ENCODE data around the gene TRAK2.
"Not testable (repeated sequence)": the region's sequence is repeated elsewhere in the genome, so short reads cannot be mapped to it uniquely, and the experiment has no call there.

TRAK2 gene

DNA sequence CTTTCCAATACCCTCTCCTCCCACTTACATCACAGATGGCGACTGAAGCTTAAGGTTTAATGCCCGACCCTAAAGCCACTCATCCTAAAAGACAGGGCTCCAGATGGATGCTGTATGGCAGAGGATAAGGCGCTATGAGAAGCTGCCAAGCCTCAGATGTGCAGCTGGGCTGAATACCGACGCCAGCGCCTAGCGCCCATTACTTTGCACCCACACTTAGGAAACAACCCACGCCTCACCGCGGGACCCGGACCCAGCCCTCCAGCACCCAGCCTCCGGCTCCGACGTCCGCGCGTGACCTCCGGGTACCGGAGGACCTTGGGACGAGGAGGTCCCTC, 335 bp downstream of the TRAK2 start:
- DNase-seq = no peak

DNA sequence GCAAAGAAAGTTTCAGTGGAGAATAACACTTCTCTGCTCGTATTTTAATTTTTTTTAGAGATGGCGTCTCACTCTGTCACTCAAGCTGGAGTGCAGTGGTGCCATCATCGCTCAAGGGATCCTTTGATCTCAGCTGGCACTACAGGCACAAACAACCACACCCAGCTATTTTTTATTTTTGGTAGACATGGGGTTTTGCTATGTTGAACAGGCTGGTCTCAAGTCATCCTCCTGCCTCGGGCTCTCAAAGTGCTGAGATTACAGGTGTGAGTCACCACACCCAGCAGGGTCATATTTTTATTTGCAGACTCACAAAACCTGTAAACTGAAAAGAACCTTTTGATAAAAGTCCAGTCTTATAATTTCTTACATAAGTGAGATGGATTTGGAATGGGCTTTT, 2.6 kb downstream of the TRAK2 start:
- no peak for DNase-seq

- DNase-seq = no peak
These were observed 3.2 kb downstream of the TRAK2 start for GRCh38 chr2:201448061-201448460.

- no peak for DNase-seq
These were observed 4.2 kb downstream of the TRAK2 start for GRCh38 chr2:201447086-201447485.

DNA sequence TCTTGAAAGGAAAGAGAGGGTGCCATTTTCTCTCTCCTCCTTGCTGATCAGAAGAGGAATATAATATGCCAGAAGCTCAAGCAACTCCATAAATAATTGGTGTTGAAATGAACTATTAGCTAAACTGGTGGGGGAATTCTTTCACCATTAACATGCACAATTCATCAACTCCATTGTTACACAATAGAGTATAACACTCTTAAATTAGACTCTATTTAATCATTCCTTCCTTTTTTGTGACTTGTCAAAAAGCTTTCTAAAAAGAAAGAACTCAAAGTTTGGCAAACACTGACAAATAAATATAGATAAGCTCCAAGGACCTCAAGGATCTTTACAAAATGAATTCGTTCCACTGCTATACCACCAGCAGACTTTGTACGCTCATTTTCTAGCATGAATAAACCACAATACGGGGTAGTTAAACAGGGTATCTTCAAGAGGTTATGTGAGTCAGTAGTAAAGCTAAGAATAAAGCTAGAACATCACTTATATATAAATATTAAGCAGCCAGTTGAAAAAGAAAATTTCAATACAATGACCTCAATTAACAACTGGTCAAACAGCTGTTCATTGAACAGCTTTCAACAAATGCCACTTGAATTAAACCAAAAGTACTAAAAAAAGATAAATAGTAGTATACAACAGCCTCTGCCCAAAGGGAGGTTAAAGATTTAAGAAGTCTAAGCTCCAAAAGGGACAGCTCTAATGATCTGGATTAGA, 6.4 kb downstream of the TRAK2 start:
- no peak for DNase-seq

- no peak for DNase-seq
These were observed 9.8 kb downstream of the TRAK2 start for GRCh38 chr2:201441409-201441808.

DNA sequence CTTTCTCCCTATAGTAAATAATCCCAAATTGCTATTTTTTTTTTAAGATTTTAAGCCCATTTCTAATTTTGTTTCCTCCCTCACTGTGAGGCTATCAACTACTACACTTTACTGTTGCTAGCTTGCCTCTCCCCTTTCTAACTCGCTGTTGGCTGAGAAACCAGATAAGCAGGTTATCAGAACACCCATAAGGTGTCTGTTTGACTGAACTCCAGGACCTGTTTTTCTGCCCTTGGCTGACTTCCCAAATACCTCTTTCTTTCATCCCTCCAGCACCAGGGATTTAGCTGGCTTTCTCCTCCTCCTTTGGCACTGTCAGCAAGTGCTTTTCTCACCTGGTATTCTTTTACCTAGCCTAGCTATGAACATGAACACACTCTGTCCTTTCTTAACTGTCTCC, 11.1 kb downstream of the TRAK2 start:
- DNase-seq = no peak

- DNase-seq = not testable (repeated sequence)
These were observed 11.8 kb downstream of the TRAK2 start for GRCh38 chr2:201439336-201439922.

DNA sequence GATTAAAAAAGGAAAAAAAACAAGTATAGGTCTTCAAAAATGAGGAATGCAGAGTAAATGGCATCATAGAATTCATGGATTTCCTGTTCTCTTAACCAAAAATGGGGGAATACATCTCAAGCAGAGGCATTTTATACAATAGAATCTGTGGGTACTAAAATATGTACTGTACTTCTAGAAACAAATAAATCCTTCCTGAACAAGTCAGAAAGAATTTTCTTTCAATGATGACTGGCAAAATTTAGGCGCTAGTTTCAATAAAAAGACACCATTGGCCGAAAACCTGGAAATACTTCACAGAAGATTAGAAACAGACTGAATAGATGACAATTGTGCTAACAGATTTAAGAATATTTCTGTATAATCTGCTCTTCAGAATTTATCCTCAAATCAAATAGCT, 15.1 kb downstream of the TRAK2 start:
- no peak for DNase-seq

GRCh38 chr2:201433394-201433995, 17.8 kb downstream of the TRAK2 start:
- no peak for DNase-seq

DNA sequence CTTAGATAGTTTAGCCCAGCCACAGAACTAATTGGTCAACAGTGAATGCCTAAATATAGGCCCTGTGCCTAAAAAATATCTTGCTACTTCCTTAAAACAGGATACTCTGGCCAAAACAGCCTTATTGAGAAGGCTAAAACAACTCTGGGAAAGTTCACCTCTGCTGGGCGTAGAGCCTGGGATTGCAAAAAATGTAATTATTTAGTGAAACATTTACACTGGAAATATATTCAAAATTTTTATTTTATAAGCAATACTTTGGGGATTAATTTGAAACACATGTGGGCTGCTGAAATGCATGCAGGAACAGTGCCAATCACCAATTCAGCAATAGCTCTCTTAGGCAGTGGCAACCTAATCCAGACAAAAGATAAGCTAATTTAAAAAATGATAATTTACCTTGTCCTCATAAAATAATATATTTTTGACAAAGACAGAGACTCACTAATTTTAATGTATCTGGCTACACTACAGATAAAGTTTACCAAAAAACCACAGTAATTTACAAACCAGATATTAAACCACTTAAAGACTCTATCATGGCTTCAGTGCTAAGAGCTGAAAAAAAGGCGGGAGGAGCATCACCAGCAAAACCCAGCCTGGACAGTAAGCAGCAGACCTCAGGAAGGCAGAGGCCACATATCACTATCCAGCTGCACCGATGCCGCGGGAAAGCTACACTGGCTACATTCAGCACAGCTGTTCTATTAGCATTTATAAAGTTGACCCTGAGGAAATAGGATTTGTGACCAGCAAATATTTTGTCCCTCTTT, 18.5 kb downstream of the TRAK2 start:
- DNase-seq = no peak

- DNase-seq = no peak
These were observed 19.1 kb downstream of the TRAK2 start for GRCh38 chr2:201432038-201432620.

- no peak for DNase-seq
These were observed 20.4 kb downstream of the TRAK2 start for GRCh38 chr2:201430839-201431238.

DNA sequence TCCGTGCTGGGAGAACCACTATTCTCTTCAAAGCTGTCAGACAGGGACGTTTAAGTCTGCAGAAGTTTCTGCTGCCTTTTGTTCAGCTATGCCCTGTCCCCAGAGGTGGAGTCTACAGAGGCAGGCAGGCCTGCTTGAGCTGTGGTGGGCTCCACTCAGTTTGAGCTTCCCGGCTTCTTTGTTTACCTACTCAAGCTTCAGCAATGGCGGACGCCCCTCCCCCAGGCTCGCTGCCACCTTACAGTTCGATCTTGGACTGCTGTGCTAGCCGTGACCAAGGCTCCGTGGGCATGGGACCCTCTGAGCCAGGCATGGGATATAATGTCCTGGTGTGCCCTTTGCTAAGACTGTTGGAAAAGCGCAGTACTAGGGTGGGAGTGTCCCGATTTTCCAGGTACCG, 20.9 kb downstream of the TRAK2 start:
- not testable (repeated sequence) for DNase-seq

- not testable (repeated sequence) for DNase-seq
These were observed 21.4 kb downstream of the TRAK2 start for GRCh38 chr2:201429835-201430234.

DNA sequence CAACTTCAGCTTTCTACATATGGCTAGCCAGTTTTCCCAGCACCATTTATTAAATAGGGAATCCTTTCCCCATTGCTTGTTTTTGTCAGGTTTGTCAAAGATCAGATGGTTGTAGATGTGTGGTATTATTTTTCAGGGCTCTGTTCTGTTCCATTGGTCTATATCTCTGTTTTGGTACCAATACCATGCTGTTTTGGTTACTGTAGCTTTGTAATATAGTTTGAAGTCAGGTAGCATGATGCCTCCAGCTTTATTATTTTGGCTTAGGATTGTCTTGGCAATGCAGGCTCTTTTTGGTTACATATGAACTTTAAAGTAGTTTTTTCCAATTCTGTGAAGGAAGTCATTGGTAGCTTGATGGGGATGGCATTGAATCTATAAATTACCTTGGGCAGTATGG, 22.9 kb downstream of the TRAK2 start:
- not testable (repeated sequence) for DNase-seq

DNA sequence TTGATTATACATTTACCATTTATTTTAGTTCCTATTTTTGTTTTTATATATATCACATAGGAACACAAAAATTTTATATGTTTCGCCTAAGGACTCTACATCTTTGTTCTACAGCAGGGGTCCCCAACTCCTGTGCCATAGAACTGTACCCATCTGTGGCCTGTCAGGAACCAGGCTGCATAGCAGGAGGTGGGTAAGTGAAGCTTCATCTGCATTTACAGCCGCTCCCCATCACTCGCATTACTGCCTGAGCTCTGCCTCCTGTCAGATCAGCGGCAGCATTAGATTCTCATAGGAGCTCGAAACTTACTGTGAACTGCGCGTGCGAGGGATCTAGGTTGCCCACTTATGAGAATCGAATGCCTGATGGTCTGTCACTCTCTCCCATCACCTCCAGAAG, 25.3 kb downstream of the TRAK2 start:
- no peak for DNase-seq

- DNase-seq = no peak
These were observed 30.7 kb downstream of the TRAK2 start for GRCh38 chr2:201420442-201421113.

DNA sequence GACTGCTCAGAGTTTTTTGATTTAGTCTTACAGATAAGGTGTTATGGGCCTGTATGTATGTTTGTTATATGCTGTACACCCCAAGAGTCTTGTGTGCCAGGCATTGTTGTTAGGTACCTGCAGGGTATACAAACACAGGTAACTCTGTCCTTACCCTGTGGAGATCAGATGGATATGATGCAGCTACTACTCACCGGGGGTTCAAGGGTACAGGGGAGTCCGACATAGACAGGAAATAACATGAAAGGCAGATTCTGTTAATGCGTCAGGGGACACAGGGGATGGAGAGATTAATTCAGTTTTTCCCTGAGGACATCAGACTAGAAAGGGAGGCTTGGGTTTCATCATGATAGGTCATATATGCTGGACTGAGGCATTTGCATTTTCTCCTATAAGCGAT, 31.3 kb downstream of the TRAK2 start:
- DNase-seq = no peak

GRCh38 chr2:201419057-201419635, 32.1 kb downstream of the TRAK2 start:
- DNase-seq = no peak

GRCh38 chr2:201415149-201415548, 36.1 kb downstream of the TRAK2 start:
- no peak for DNase-seq

Measured in retina (tissue), 1 donor.